Hepatocyte (in vitro differentiated cells): ENCODE measurements around the gene PTPRE. TPM values are rescaled to one million over a fixed set of nuclear protein-coding genes. Genes with fewer than 3 reads are reported as not detected.

Experiments used
- DNase-seq: peaks from one replicate; pipeline ENCODE4 v3.0.0-alpha.2; 2016; ENCODE audit warnings: low spot score
- H2AFZ ChIP-seq: fragments of 200-600 bp; sonication (generic); 2 replicates; pipeline ENCODE4 v1.6.0; 2016; ENCODE audit warnings: antibody characterized with exemption, mild to moderate bottlenecking
- H3K27ac ChIP-seq: fragments of 200-600 bp; sonication (generic); 2 replicates; pipeline ENCODE4 v1.5.1; 2016; ENCODE audit warnings: mild to moderate bottlenecking
- H3K27me3 ChIP-seq: fragments of 200-600 bp; sonication (generic); 2 replicates; pipeline ENCODE4 v1.6.1; 2016
- H3K36me3 ChIP-seq: fragments of 200-600 bp; sonication (generic); replicated peaks from 2 replicates; pipeline ENCODE4 v1.5.1; 2016; ENCODE audit warnings: low read depth; ENCODE audit not compliant: insufficient read depth
- H3K4me1 ChIP-seq: fragments of 200-600 bp; sonication (generic); 2 replicates; pipeline ENCODE4 v1.5.1; 2016; ENCODE audit warnings: mild to moderate bottlenecking, moderate library complexity; ENCODE audit not compliant: insufficient read depth
- H3K4me2 ChIP-seq: fragments of 200-600 bp; sonication (generic); 2 replicates; pipeline ENCODE4 v1.6.0; 2016
- H3K4me3 ChIP-seq: fragments of 200-600 bp; sonication (generic); 2 replicates; pipeline ENCODE4 v1.5.1; 2016; ENCODE audit warnings: mild to moderate bottlenecking
- H3K79me2 ChIP-seq: fragments of 200-600 bp; sonication (generic); 2 replicates; pipeline ENCODE4 v1.6.0; 2017; ENCODE audit warnings: mild to moderate bottlenecking
- H3K9me2 ChIP-seq: fragments of 200-600 bp; sonication (generic); replicated peaks from 2 replicates; pipeline ENCODE4 v1.6.0; 2017; ENCODE audit warnings: mild to moderate bottlenecking; ENCODE audit not compliant: insufficient read depth
- H3K9me3 ChIP-seq: fragments of 200-600 bp; sonication (generic); 2 replicates; pipeline ENCODE4 v1.5.1; 2016; ENCODE audit warnings: low read depth, mild to moderate bottlenecking
- H4K20me1 ChIP-seq: fragments of 200-600 bp; sonication (generic); 2 replicates; pipeline ENCODE4 v1.6.0; 2016; ENCODE audit warnings: mild to moderate bottlenecking; ENCODE audit not compliant: insufficient read depth, poor library complexity, severe bottlenecking
- CTCF ChIP-seq: fragments of 200-600 bp; sonication (generic); IDR thresholded peaks from 2 replicates; pipeline ENCODE4 v1.5.1; 2016; ENCODE audit warnings: antibody characterized with exemption, mild to moderate bottlenecking; ENCODE audit not compliant: poor library complexity
- EZH2 ChIP-seq: fragments of 200-600 bp; sonication (generic); IDR thresholded peaks from 2 replicates; pipeline ENCODE4 v1.6.1; 2016; ENCODE audit warnings: antibody characterized with exemption, mild to moderate bottlenecking, borderline replicate concordance
- EZH2phosphoT487 ChIP-seq: fragments of 200-600 bp; sonication (generic); IDR thresholded peaks from one replicate; pipeline ENCODE4 v1.6.1; 2018; ENCODE audit warnings: antibody characterized with exemption, mild to moderate bottlenecking, low read depth, moderate library complexity; ENCODE audit not compliant: unreplicated experiment, severe bottlenecking
- WGBS: methylation state at CpG from one replicate; pipeline ENCODE4 v1.1.6; 2016; ENCODE audit warnings: low lambda C conversion rate; ENCODE audit errors: missing lambda C conversion rate; 5-methylcytosine and 5-hydroxymethylcytosine counted together
- polyA plus RNA-seq: library from polyadenylated mRNA; unstranded; fragments of >200 nt; fragmentation: Nextera tagmentation; extraction: Ambion mirVana; gene quantifications from 2 replicates; pipeline ENCODE4 v1.2.1, GENCODE V29; 2016
- total RNA-seq: library from RNA; depleted of rRNA; stranded (reverse); fragments of >200 nt; gene quantifications from 2 replicates; pipeline ENCODE4 v1.2.3, GENCODE V29; 2014

Gene PTPRE
- total and polyA plus RNA-seq, 2 experiments from 2014 or later = 3.2 to 10.1 TPM

- no peaks in the 10 kb centered on the region for H3K9me3 ChIP-seq
- H3K27me3 ChIP-seq = no peaks in the 10 kb centered on the region
- no peaks in the 10 kb centered on the region for H3K79me2 ChIP-seq
- no peak overlapping the region for H3K4me2 ChIP-seq
- H3K9me2 ChIP-seq = no peaks in the 10 kb centered on the region
- H3K36me3 ChIP-seq = no peaks in the 10 kb centered on the region
- no peak overlapping the region for H3K4me3 ChIP-seq
- WGBS = 94% methylated on average over 9 of the region's 9 CpGs
- TF ChIP-seq EZH2phosphoT487 (no peak), EZH2 (no peak), CTCF (no peak)
- H4K20me1 ChIP-seq = no peaks in the 10 kb centered on the region
- no peak overlapping the region for H2AFZ ChIP-seq
- no peak overlapping the region for H3K27ac ChIP-seq
- no peaks in the 10 kb centered on the region for H3K4me1 ChIP-seq
- DNase-seq = no peak
Measured at GRCh38 chr10:128060341-128061250, 153.7 kb downstream of the PTPRE start.

DNA sequence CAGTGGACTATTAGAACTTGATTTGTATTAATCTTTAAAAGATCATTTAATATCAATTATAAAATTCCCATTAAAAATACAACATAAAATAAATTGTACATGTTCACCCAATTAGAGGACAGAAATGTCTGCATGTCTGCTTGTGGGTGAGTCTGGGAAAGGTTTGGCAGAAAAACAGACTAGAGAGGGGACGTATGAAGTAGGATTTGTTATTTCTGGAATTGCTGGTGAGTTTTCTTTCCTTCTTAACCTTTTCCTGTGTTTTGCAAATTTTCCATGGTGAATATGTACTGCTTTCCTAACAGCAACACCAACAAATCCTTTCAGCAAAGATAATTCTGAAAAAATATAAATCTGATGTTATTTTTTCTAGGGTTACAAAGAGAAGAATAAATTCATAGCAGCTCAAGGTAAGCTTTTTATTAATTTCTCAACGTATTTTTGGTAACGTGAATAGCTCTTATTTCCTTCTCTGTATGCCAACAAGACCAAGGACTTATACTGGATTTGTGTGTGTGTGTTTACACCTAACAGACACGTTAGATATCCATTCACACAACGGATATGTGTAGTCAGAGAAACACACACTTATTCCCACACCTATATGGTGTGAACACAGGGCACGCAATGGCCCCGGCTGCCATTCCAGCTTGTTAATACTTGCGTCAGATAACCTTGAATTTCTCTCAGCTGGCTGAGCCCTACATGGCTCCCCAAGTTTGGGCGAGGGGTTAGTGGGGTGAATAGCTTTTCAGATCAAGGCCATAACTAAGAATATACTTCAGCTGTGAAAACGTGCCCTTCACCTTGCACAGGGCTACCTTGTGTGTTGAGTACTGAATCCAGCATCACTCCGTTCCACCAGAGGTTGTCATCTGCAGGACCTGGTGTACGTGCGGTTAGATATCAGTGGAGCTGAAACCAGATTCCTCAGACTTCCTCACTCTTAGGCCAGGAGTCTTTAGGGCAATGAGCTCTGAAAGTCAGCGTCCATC lies 154.7 kb downstream of the PTPRE start:
- H3K9me3 ChIP-seq = no peaks in the 10 kb centered on the region
- no peak overlapping the region for H3K4me2 ChIP-seq
- DNase-seq = no peak
- no peak overlapping the region for H2AFZ ChIP-seq
- H3K4me3 ChIP-seq = no peak overlapping the region
- H4K20me1 ChIP-seq = no peaks in the 10 kb centered on the region
- no peaks in the 10 kb centered on the region for H3K79me2 ChIP-seq
- no peaks in the 10 kb centered on the region for H3K27me3 ChIP-seq
- H3K36me3 ChIP-seq = no peaks in the 10 kb centered on the region
- H3K9me2 ChIP-seq = no peaks in the 10 kb centered on the region
- 83% methylated on average over 14 of the region's 14 CpGs for WGBS
- no peak overlapping the region for H3K27ac ChIP-seq
- no peak for TF ChIP-seq EZH2phosphoT487
- no peak for TF ChIP-seq EZH2
- TF ChIP-seq CTCF = no peak
- no peaks in the 10 kb centered on the region for H3K4me1 ChIP-seq

DNA sequence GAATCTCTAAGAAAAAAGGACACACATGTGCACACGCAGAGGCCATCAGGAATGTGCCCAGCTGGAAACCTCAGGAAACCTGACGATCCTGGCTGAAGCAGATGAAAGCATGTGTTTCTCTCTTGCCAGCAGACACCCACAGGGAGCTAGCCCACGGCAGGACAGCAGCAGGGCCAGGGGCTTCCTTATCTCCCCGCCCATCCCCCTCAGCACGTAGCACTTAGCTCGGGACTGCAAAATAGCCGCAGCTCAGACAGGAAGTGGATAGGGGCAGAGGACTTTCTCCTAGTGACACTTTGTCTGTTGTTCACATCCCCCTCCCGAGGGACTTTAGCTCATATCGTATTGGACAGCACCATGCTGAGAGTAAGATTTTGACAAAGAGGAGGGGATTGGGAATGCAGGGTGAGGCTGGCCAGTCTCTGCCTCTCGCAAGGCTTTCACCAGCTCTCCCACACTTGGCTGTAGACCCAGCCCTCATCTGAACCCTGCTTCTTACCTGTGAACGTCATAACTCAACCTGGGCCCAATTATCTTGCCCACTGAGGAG lies 155.5 kb downstream of the PTPRE start:
- H4K20me1 ChIP-seq = no peaks in the 10 kb centered on the region
- H3K9me2 ChIP-seq = no peaks in the 10 kb centered on the region
- DNase-seq = no peak
- H3K27me3 ChIP-seq = no peaks in the 10 kb centered on the region
- no peak overlapping the region for H3K4me3 ChIP-seq
- no peak overlapping the region for H3K4me2 ChIP-seq
- H3K4me1 ChIP-seq = no peaks in the 10 kb centered on the region
- no peaks in the 10 kb centered on the region for H3K9me3 ChIP-seq
- H2AFZ ChIP-seq = no peak overlapping the region
- no peaks in the 10 kb centered on the region for H3K79me2 ChIP-seq
- H3K27ac ChIP-seq = no peak overlapping the region
- no peaks in the 10 kb centered on the region for H3K36me3 ChIP-seq
- WGBS = 30% methylated on average over 11 of the region's 11 CpGs
- no peak for TF ChIP-seq EZH2phosphoT487
- TF ChIP-seq EZH2 = no peak
- TF ChIP-seq CTCF = no peak
